NCI-H345 treated with DMSO at 0.1 percent for 48 hours (cell line): Measurements from ENCODE around the gene TMEM92.
A peak's percentile ranks its signal among the peaks of the same experiment; 100 is the strongest.
"Not testable (repeated sequence)": the region's sequence is repeated elsewhere in the genome, so short reads cannot be mapped to it uniquely, and the experiment has no call there.

Experiments used
- DNase-seq: peaks from one replicate; lab custom pipeline; 2025; ENCODE audit not compliant: unreplicated experiment; lab: John Stamatoyannopoulos, UW

The TMEM92 gene

DNA sequence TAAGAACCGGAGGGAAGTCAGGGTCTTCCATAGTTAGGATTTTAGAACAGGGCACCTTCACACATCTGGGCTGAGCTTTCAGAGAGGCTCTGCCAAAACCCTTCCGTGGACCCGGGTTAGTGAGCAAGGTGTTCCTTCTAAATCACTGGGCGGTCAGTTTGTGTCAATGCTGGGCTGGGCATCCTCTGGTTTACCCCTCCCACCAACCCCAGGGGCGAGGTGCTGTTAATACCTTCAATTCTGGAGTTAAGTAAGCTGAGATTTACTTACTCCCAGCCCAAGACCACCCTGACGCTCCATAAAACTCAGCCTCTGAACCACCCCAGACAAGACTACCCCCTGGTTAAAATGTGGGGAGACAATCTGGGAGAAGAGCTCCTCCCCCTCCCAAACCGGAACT is 1.0 kb downstream of the TMEM92 start:
- no peak for DNase-seq

DNA sequence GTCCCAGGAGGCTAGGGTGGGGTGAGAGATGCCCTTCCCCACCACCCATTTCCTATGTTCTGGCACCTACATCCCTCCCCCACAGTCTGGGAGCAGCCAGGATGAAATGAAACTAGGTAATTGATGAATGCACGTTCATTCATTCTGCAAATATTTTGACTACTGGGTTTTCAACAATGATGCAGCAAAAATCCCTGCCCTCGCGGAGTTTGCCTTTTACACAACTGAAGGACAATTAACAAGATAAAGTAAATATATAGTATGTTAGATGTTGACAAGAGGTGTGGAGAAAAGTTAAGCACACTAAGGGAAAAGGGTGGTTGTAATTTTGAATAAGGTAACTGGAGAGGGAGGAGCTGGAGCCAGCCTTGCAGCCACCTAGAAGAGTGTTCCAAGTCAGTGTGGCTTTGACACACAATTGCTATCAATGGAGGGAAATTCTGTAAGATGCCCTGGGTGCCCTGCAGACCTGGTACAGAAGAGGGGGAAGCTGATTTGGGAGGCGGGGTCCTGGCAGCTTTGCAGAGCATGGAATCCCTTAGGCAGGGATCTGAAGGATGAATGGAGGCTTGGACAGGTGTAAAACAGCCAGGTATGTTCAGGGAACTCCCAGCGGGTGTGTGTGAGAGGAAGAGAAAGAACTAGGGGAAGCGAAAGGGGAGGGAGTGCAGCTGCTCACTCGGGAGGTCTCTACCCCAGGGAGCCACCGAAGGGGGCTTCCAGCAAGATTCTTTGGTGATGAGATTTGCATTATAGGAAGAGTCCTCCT is 2.5 kb downstream of the TMEM92 start:
- no peak for DNase-seq

DNA sequence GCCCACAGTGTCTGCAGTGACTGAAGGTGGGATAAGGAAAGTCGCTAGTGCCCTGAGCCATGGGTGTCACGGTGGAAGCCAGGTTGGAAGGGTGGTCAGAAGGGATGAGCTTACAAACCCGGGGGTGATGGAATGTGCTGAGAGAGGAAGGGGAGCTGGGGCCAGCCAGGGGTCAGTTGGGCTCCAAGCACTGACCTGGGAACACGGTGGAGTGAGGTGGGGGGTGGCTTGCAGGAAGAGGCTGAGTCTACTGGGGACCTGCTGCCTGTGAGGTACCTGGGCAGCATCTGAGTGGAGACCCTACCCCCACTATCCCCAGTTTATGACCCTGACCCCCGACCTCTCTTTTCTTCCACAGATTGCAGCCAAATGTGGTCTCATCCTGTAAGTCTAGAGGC is 3.1 kb downstream of the TMEM92 start:
- DNase-seq = no peak

DNA sequence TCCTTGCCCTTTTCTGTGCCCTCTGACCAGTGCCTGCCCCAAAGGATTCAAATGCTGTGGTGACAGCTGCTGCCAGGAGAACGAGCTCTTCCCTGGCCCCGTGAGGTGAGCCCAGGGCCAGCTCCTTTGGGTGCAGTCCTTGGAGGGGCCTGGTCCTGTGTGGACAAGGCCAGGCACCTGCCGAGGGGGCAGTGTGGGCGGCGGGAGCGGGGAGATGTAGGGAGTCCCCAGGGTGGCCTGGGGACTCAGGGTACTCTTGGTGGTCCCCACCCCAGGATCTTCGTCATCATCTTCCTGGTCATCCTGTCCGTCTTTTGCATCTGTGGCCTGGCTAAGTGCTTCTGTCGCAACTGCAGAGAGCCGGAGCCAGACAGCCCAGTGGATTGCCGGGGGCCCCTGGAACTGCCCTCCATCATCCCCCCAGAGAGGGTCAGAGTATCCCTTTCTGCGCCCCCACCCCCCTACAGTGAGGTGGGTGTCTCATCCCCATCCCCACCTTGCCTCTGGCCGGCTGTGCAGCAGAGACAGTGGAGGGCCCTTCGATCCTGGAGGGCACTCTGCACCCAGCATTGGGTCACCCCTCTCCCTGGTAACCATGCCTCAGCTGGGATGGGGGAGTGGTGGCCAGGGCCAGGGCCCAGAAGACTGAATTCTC is 4.4 kb downstream of the TMEM92 start:
- DNase-seq = no peak

DNA sequence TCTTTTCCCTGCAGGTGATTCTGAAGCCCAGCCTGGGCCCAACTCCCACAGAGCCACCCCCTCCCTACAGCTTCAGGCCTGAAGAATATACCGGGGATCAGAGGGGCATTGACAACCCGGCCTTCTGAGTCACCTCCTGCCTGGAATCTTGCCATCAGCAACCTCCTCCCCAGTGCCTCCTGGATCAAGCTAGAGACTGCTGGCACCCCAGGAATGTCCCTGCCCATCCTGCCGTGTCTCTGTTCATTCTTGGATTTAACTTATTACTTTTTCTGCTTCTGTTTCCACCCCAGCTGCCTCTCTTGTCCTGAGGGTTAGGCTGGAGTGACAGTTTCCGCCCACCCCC is 4.9 kb downstream of the TMEM92 start:
- no peak for DNase-seq

DNA sequence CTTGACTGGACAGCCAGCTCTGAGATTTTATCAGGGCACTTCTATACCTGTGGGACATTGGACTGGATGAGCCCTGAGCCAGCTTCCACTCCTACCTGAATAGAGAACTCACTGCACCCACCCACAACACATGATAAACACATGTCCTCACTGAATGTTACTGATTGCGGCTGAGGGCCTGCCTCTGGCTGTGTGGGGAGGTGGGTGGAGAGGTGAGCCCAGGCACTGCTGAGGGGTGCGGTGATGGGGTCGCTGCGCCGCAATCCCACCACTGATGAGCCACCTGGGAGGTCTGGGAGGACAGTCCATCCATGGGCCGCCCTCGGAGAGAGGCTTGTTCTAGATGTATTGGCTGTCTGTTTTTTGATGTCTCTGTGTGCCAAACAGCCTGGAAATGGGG is 5.4 kb downstream of the TMEM92 start:
- no peak for DNase-seq

DNA sequence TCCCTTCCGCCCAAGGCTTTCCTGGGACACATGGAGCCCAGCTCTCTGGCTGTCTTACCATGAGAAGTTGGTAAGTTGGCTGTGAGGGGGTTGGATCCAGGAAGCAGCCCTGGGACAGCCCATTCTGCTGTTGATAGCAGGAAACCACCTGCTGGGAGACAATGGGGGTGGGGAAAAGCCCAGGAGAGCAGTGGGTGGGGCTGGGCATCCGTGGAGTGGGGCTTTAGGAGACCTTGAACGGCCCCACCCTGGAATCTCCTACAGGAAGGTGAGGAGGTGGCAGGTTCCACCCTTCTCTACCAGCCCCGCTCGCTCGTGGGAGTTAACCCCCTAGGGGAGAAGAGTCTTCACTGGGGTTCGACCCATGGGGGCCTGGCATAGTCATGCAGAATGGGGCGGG is 5.8 kb downstream of the TMEM92 start:
- DNase-seq = no peak

DNA sequence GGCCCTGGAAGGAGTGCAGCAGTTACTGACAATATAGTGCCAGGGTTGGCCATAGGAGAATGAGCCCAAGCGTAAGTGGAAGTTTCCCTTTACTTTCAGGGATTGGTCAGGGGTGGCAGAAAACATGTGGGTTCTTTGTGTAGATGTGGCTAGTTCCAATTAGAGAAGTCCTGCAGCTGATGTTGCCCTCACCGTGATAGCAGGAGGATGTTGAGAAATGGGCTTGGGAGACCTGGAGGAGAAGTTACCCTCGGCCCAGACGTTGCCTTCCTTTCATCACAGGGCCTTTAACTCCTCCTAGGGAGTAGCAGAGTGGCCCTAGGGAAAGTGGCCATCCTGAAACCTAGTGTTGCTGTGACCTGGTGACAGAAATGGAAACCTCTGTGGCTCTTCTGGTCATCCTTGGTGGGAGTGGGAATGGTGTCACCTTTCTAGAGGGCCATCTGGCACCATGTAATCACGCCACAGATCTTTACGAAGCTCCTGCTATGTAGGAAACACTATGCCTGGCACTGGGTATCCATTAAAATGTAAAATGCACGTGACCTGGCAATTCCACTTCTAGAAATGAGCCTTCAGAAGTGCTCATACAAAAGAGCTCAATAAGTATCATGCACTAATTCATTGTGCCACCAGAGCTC is 6.7 kb downstream of the TMEM92 start:
- no peak for DNase-seq

DNA sequence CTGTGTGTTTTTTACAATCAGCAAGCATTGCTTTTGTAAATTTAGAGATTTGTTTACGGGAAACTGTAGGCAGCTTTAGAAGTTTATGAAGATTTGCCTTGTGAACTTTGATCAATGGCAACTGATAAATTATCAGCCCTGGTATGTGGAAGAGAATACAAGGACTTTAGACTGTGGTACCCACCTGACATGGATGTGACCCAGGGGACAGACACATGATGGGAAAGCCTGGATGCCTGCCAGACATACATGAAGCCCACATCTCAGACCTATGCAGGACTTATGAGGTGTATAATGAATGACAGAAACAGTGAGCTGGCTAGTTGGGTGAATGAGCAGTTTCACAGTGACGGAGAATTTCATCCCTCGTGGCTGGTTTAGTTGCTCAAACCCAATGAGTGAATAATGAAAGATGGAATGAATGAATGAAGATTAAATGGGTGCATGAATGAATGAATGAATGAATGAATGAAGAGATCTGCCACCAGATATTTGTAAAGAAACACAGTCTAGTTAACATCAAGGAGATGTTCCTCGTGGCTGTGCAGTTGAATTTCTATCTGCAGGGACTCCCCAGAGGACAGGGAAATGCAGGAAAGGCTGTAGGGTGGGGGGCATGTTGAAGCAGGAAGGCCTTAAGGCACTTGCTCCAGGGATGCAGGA is 7.6 kb downstream of the TMEM92 start:
- DNase-seq = no peak

DNA sequence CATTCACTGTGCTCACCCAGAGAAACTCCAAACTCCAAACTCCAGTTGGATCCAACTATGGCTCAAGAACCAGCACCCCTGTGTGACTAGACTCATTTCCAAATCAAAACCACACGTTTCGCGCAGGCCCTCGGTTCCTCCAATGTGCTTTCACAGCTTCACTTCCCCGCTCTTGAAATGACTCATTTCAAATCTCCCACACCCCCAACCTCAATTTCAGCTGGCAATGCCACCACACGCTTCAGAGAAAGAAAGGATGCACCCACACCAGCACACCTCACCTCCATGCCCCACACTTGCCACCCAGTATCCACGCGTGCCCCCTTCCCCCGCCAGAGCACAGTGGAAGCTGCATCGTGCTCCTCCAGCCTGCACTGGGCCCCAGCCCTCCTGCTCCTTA is 9.0 kb downstream of the TMEM92 start:
- no peak for DNase-seq

DNA sequence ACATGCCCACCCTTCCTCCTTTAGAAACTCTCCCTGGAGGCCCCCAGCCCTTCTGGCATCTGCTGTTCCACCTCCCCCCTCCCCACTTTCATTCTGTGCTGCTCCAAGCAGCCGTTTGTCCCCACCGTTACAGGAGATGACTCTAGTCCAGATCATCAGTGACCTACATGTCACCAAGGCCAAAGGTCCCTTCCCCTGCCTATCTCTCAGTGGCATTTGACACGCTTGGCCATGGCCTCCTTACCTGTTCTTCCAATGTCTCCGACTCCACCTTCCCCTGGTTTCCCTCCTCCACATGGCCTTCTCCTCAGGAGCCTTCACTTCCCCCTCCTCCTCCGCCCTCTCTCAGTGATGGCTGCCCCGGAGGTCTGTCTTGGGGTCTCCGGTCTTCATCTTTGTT is 9.4 kb downstream of the TMEM92 start:
- no peak for DNase-seq

DNA sequence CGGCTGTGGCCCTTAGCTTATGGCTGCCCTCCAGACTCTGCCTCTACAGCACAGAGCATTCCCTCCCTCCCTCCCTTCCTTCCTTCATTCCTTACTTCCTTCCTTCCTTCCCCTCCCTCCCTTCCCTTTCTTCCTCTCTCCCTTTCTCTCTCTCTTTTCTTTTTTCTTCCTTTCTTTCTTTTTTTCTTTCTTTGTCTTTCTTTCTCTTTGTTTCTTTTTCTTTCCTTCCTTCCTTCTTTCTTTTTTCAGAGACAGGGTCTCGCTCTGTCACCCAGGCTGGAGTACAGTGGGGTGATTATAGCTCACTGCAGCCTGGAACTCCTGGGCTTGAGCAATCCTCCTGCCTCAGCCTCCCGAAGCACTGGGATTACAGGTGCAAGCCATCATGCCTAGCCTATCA is 11.7 kb downstream of the TMEM92 start:
- DNase-seq = no peak

DNA sequence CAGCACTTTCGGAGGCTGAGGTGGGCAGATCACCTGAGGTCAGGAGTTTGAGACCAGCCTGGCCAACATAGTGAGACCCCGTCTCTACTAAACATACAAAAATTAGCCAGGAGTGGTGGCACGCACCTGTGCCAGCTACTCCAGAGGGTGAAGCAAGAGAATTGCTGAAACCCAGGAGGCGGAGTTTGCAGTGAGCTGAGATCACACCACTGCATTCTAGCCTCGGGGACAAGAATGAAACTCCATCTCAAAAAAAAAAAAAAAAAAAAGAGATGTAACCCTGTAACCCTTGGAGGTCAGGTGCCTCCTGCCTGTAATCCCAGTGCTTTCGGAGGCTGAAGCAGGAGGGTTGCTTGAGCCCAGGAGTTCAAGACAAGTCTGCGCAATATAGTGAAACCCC is 13.0 kb downstream of the TMEM92 start:
- DNase-seq = not testable (repeated sequence)

DNA sequence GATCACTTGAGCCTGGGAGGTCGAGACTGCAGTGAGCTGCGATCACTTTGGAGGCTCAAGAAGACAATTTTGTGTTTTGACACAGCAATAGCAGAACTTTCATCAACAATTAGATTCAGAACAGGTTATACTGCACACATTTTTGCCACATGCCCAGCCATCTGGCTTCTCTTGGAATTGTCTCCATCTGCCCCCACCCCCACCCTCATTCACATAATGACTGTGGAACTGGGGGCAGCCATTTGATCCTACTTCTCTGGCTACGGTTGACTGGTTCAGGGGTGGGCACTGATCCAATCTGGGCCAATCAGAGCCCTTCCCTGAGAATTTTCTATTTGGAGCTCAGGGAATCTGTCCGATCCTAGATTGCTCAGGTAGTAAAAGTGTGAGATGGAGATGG is 14.0 kb downstream of the TMEM92 start:
- DNase-seq = no peak

DNA sequence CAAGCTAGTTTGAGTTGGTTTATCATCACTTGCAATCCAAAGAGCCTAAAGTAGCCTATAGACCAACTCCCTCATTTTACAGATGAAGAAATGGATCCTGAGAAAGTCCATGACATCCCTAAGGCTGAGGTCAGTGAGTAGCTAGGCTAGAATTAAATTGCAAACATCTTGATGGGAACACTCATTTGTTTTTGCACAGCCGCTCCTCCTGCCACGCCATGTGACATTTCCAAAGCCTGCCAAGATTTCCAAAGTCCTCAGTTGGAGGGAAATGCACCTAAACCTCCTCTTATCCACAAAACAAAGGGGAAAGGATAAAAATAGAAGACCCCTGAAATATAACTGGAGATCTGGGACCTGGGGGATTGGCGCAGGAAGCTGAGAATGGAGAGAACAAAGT is 15.0 kb downstream of the TMEM92 start:
- no peak for DNase-seq

DNA sequence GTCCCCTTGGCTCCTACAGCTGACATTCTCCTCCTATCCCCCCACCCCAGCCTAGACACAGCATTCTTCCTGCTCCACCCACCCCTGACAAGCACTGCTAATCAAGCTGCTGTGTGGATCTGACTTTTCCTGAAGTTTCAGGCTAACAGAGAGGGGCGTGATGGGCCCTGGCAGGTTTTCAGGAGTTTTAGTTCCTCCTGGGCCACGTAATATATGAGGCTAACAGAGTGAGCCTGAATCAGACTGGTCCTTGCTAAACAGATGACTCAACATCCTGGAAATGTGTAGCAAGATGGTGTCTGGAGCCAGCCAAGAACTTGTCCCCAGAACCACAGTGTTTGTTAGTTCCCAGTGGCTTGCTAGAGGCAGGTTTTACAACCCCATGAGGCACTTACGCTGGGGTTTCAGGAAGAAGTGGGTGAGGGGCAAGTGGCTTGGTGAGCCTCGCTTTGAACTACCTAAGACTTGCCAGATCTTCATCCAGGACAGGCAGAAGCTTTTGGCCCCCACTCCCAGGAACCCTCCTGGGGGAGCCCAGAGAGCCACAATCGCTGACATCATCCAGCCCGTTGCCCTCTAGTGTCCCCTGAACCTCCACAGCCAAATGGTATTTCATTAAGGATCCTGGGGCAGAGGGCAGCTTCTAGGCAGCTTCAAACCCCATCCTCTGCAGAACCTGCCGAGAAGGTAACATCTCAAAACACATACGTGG is 15.9 kb downstream of the TMEM92 start:
- DNase-seq = no peak

DNA sequence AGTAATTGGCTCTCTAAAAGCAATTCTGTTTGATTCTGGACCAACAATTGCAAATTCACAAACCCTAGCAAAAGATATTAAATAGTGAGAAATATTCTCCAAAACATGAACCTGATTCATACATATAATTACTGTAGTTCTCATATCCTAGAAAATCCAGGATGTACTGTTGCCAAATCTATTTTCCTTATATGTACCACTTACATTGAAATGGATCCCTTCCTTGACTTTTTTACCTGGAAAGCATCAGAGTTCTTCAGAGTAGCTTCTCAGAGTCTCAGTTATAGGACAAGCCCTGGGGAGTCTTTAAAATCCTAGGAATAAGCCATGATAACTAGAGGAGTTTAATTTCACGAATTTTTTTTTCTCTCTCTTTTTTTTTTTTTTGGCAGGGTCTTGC is 16.7 kb downstream of the TMEM92 start:
- no peak for DNase-seq

DNA sequence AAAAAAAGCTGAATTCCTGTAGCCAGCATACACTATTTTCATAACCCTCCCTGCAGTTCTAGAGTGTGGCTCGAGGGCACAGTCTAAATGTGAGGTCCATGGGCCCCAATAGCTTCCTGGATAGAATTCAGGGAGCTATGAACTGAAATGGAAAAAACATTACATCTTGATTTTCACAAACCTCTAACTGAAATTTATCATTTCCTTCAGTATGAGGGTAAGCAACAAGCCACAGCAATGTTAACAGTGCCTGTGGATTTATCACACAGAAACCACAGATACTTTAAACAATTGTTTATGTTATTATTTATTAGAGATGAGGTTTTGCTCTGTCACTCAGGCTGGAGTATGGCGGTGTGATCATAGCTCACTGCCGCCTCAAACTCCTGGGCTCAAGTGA is 18.2 kb downstream of the TMEM92 start:
- no peak for DNase-seq

DNA sequence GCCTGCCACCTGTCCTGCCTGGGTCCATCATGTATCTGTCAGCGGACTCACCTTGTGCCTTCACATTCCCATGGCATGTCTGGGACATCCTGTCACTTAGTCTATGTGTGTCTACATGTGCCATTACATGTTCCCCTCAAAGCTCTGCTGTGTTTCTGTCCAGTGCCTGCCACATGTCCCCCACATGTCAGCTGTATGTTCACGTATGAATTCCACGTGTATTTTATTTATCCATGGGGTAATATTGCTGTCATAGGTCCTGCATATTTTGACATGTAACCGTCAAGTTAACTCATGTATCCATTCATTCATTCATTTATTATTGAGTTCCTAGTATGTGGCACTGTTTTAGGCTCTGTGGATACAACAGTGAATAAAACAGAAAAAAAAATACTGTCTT is 20.8 kb downstream of the TMEM92 start:
- DNase-seq = no peak

DNA sequence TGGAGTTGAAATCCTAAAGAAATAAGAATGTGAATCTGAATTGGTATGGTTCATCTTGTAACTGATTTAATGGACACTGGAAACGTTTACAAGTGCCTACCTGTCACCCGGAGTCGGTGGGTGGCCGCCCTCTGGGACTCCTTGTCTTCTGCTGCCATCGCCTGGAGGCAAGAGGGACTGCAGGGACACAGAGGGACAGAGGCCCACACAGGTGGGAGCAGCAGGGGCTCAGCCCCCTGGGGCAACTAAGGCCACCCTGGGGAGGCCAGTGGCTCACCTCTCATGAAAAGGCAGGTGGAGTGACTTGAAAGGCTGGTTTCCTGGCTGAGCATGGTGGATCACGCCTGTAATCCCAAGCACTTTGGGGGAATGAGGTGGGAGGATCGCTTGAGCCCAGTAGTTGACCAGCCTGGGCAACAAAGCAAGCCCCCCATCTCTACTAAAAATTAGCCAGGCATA is 23.2 kb downstream of the TMEM92 start:
- DNase-seq = peak; percentile 71

DNA sequence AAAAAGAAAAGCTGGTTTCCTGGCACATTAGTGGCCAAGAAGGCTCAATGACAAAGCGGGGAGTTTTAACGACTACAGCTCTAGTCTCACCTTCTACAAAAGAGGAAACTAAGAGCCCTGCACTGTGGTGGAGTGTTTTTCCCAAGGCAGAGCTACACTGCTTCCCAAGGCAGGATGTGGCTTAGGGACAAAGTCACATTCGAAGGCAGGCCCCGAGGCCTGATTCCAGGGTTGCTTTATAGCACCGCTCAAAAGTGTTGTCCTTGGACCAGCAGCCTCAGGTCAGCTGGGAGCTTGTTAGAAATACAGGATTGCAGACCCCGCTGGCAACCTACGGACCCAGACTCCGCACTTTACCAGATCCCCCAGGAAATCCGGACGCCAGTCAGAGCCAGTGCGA is 23.8 kb downstream of the TMEM92 start:
- no peak for DNase-seq
